Activated naive CD4-positive, alpha-beta T cell (primary cell): ENCODE results near the gene SAMD13.
"Not testable (repeated sequence)": the region's sequence is repeated elsewhere in the genome, so short reads cannot be mapped to it uniquely, and the experiment has no call there.

Experiments used
- DNase-seq, 4 experiments: peaks; one replicate each; lab custom pipeline; 2025; lab: John Stamatoyannopoulos, UW

The SAMD13 gene

DNA sequence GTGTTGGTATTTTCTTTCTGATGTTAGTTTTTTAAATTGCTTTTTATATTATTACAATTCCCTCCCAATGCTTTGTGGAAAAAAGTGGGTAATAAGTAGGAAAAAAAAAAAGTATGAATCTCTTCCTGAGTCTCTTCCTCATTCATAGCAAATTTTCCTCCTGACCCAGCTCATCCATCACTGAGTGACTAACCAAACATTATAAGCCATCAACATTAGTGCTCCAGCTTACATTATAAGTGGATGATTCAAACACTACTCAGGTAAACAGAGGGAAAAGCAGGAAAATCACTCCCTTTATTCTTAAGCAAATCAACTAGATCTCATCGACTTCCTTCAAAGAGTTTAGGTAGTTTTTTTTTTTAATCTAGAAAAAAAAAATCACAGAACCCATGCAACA lies 15.4 kb upstream of the SAMD13 start:
- no peak for DNase-seq

DNA sequence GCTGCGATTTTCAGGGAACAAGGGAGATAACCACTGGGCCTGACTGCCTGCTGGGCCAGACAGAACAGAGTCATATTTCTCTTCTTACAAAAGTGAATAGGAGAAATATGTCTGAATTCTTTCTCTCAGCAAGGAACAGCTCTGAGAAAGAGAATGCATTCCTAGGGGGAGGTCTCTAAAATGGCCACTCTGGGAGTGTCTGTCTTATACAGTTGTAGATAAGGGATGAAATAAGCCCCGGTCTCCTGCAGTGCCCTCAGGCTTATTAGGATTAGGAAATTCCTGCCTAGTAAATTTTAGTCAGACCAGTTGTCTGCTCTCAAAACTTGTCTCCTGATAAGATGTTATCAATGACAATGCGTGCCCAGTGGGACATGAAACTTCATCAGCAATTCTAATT lies 14.1 kb upstream of the SAMD13 start:
- not testable (repeated sequence) for DNase-seq

DNA sequence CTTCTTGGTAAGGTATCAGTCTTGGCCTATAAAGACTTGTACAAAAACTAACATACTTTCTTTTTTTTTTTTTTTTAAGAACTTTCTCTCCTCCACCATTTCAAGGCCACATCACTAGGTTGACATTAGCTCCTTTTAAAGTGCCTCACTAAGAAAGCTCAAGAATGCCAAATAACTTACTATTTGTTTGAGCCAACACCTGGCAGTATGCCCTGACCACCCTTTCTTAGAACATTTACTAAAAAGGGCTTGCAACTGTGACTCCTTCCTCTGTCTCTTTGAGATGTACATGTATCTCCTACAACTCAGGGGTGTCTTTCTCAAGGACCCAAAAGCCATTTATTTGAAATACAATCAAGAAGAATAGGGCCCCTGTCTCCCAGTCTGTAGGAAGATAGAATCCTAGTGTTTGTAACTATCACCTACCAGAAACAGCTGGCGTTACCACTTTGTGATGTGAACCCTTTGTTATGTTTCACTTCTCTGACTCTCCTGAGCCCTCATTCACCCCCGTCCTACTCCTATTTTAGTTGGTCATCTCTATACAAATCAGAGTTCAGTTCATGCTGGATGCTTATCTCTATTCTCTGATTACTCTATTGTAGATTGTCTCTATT lies 12.2 kb upstream of the SAMD13 start:
- DNase-seq, result no peak

DNA sequence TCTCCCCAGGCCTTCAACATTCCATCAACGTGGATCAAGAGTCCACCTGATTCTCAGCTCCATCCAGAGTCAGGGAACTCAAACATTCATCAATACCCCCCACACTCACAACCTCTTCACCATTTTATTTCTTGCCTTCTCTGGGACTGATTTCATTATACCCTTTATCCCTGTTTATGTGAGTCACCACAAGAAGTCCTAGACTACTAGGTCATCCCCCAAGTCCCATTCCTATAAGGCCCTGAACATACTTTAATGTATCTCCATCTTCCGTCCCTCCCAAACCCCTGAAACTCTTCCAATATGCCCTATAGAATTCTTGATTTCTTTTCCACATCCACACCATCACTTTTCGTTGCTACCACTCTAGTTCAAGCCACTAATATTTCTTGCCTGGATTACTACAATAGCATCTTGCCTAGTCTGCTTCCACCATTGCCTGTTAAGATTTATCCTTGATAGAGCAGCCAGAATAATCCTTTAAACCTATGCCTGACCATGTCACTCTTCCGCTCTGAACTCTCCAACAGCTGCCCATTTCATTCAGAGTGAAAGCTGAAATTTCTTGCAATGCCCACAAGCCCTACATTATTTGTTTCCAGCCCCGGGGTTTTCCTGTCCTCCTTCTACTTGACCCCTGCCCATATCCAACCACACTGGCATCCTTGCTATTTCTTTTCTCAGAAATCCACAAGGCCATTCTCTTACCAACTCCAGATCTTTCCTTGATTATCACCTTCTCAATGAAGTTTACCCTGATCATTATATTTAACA lies 9.4 kb upstream of the SAMD13 start:
- DNase-seq, result no peak

DNA sequence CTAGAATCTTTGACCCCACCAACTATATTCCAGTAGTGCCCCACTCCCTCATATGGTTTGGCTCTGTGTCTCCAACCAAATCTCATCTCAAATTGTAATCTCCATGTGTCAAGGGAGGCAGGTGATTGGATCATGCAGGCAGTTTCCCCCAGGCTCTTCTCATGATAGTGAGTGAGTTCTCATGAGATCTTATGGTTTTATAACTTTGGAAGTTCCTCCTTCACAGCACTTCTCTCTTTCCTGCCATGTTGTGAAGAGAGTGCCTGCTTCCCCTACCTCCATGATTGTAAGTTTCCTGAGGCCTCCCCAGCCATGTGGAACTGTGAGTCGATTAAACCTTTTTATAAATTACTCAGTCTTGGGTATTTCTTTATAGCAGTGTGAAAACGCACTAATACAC lies 7.7 kb upstream of the SAMD13 start:
- no peak for DNase-seq

DNA sequence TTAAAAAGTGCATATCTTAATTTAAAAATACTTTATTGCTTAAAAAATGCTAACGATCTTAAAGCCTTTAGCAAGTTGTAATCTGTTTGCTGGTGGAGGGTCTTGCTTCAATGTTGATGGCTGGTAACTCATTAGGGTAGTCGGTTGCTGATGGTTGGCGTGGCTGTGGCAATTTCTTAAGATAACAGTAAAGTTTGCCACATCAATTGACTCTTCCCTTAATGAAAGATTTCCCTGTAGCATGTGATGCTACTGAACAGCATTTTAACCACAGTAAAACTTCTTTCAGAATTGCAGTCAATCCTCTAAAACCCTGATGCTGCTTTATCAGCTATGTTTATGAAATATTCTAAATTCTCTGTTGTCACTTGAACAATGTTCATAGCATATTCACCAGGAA lies 6.8 kb upstream of the SAMD13 start:
- no peak for DNase-seq

DNA sequence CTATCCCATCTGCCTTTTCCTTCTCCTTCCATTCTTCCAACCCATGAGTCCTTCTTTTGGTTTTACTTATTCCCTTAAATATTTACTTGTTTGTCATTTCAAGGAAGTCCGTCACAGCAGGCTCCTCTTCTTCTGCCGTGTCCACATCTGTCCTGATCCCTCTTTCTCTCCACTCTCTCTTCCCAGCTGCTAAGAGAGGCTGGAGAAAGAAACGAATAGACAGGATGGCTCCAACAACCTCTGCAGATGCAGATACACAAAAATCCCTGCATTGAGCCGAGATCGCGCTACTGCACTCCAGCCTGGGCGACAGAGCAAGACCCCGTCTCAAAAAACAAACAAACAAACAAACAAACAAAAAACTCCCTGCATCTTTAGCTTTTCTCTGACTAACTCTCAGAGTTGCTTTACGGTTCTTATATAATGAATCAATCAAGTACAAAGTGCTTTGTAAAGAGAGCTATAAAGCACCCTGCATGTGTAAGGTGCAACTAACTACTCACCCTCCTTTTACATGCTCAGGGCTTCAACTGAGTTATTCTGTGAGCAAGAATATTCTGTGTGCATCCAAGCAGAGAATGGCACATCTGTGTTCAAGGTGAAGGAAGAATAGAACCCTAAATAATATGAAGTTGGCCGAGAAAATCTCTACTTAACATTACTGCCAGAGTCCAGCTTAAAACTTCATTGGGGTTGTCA lies 3.8 kb upstream of the SAMD13 start:
- DNase-seq, result no peak

DNA sequence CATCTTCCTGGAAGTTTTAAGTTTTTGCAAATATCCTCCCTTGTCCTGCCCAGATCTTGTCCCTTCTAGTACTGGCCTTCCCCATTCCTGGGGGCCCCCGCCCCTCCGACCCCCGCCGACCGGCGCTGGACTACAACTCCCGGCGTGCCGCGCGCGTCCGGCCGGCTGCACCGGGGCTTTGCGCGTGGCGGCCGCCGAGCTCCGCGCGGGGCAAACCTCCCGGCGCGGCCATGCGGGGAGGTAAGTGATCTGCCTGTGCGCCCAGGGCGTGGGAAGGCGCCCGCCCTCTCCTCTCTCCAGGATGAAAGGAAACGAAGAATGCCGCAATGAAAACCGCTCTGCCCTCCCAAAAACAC lies 3.2 kb upstream of the SAMD13 start:
- DNase-seq, result peak in 2 of 4 experiments; percentile 15 to 31

DNA sequence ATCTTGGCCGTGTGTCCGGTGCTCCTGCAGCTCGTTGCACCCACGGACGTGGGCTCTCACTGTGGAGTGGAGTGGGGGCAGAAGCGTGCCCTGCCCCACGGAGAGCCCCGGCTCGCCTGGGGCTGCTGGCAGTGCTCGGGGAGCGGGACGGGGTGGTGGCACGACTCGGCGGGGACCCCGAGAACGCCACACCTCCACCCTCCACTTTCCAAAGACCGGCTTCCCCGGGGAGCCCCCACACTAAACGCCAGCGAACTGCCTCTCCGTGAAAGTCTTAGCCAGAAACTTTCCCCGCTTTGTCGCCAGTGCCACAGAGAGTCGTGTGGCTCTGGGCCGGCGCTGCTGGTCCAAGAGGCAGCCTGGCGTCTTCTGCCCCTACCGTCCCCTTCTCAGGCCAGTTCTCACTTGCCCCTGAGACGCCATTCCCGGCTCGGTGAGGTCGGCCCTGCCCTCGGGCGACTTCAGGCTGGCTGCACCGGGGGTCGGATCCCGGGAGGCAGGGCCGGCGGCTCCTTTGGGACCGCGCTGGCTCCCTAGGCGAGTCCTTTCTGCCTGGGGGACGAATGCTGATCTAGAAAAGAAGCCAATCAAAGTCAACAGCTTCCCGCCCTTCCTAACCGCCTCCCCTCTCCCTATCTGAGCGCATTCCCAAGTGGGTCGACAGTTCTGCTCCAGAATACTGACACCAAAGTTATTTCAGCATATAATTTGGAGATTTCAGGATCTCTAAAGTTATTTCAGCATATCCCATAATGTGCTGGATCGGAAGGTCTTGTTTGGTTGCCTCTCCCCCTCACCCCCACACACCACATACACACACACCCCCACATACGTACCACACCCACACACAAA lies 2.6 kb upstream of the SAMD13 start:
- DNase-seq, result peak in 2 of 4 experiments; percentile 6 to 25

DNA sequence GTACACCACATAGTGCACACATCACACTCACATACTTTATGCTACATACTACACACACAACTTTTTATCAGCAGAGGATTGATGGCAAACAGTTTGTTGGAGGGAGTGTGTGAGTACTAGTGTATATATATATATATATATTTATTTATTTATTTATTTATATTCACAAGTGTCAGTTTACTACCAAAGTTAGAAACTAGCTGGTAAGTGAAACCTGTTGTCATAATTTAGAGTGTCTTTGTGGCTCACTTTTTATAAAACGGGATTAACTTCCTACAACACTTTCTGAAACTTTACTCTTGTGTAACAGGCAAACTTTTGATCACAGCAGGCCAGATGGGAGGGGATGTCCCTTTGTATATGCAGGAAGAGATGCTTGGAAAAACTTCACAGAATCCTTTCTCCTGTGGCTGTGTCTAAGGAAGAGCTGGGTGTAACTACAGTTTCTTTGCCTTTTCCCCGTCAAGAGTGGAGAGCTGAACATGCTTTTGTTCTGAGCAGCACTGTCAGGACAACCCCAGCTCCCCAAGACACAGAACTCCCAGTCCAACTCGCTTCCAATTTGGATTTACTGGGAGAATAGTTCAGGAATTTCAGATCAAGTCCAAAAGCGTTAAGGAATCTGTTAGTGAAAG lies 1.9 kb upstream of the SAMD13 start:
- no peak for DNase-seq

DNA sequence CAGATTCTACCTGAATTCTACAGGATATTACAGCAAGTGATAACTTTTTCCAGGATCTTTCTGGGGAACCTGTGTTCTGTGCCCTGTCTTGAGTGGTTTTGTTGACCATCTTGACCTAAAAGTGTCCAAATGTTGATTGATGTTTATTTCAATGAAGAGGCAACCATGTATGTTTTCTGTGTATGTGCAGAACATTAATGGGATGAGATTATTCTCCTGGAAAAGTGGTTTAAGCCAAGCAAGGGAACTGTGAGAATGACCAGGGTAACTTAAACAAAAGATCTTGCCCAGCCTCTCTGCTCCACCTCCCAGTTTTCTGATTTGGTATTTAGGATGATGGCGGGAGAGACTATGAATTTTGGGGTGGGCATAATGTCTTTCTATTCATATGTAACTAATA lies 1.0 kb upstream of the SAMD13 start:
- DNase-seq, result no peak

DNA sequence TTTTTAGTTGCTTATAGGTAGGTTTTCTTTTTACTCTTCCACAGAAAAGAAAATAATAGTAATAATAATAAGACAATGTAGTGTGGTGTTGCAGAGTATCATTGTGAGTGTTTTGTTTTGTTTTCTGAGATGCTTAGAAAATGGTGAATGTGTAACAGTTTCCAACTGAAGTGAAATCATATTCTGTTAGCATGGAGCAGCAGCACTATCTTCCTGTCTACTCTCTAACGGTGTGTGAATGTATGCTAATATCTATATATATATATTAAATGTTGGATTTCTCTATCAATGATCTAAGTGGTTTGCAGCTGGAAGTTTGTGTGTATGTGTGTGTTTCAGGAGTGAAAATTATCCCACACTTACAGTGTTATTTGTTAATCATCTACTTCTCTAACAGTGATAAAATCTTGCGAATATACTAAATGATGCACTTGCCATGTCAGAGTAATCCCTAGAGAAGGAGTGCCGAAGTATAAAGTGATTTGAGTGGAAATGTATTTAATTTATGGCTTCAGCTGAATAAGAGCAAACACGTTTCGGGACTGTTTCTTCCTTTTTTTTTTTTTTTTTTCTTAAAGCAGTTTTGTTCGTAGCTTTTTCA lies 377 bp downstream of the SAMD13 start:
- no peak for DNase-seq

DNA sequence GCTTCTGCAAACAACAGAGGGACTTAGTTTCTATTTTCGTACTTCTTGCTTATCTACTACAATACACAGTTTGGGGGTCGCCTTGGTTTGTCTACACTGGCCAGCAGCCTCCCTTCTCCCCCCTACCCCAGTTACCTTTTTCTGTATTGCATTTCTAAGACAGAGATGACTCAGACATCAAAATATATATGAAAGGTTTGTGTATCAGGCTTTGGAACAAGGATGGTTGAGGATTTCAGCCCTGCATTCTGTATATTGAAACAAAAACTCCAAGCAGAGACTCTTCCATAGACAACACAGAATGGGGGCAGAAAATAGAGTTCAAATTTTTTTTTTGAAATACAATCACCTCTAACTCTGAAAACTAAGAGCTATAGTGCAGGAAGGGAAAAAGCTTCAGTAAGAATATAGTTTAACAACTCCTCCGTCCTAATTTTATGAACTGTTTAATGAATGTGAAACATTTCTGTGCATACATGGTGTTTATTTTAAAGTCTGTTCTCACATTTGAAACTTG lies 1.9 kb downstream of the SAMD13 start:
- DNase-seq, result no peak

DNA sequence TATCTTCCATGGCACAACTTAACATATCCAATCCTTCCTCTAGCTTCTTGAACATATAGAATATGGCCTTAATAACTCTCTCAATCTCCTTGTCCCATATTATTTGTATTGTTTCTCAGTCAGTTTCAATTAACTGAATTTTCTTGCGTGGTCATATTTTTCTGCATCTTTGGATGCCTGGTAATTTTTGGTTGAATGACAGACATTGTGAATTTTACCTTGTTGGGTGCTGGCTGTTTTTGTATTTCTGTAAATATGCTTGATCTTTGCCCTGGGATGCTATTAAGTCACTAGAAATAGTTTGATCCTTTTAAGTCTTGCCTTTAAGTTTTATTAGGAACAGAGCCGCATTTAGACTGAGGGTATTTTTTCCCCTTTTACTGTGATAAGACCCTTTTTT lies 5.9 kb downstream of the SAMD13 start:
- no peak for DNase-seq

DNA sequence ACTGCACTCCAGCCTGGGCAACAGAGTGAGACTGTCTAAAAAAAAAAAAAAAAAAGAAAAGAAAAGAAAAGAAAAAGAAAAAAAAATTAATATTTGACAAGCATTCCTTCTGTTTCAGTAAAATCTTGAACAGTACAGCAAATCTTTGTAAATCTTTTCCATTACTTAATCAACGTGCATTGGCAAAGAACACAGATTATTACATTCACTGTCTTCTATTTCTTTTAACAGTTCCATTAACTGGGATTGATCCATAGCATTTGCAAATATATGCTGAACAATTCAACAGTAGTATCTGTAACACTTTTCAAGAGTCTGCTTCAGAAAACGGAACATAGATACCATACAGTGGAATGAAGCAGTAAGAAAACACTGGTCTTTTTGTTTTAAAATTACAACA lies 9.8 kb downstream of the SAMD13 start:
- no peak for DNase-seq

DNA sequence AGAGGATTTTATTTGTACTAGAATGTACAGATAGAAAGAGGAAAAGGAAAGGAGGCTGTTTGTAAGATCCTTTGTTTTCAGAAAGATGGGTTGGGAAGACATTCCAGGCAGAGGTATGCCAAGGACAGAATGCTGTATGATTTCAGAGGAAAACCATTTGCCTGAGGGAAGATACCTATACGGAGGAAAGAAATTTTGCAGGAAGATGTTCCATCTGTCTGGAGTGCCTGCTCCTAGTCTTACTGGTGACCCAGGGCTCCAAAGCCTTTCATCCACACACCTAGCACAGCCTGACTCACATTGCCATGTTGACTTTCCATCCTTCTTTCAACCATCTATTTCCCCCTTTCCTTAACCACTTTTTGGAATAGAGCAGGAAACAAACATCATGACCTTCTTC lies 18.2 kb downstream of the SAMD13 start:
- no peak for DNase-seq

DNA sequence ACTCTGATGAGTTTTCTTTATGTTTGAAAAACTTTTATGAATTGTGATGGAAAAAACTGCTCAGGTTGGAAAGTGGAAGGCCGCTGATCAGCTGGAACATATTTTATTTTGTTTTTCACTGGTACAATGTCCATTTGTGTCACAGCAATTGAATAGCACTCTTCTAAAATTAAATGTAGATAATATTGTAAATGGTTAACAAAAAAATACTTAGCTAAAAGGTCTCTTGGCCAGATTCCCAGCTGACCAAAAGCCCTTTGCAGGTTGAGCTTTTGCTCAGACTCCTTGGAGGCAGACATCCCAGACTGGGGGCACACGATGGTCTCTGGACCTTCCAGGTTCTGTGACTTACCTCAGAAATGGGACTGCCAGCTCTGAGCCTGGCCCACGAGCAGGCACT lies 26.3 kb downstream of the SAMD13 start:
- DNase-seq, result no peak

DNA sequence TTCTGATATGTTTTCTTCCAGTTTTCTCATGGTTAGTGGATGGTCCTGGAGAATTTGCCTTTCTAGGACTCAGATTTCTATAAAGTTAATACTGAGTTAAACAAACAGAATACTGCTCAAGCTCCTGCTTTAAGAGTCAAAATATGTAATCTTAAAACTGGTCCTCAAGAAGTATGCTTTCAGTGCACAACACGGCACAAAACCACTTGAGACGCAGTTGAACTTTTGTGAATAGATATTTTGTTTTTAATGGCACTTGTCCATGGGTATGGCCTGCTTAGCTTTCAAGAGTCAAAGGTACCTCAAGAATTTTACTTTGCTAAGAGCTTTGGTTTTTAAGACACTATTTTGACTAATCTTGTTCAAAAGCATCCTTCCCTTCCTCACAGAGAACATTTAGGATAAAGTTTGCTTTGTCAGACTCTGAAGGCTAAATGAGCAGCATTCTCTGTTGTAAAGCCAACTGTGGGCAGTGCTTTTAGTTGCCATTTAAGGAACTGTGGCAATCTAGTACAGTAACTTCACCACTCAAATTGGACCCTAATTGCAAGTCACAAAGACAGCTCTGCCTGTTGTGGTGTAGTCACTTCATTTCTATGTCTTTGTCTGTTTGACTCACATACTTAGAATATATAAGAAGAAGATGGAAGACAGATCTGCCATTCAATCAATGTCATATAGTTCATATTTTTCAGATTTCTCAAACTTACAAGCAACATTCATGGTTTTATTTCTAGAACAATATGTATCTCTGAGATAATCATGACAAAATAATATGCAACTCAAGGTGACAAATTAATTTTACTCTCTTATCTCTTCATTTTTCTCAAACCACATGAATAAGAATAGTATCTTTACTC lies 28.8 kb downstream of the SAMD13 start:
- no peak for DNase-seq

DNA sequence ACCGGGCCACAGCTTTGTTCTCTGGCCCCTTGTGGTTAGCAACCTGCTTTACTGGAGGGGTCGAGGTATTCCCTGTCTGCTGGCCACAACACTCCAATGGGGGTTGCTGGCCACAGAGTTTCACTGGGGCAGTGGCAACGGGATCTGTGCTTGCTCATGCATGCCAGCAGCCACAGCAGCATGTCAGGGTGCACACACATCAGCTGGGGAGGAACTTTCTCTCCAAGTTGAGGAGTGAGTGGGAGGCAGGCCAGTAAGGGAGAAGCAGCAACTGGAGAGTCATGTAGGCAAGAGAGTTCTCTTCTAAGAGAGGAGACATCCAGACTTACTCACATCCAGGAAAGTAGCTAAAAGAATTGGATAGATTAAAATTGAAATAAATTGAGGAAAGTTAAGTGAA lies 38.0 kb downstream of the SAMD13 start:
- no peak for DNase-seq

DNA sequence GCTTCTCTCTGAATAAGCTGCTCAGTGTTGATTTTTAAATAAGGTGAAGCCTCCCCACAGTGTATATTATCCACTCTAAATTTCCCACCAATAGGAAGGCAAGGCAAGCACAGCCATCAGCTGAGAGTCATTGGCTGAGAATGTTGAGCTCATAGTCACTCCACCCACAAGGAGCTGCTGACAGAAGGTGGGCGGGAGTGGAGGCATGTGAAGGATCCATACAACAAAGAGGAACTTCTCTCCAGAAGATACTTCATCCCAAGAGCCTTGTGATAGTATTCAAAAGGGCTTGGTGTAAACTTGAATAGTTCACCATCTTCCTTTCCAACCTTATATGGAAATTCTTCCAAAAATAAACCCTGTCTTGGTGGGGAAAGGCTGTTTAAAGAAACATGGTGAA lies 42.8 kb downstream of the SAMD13 start:
- DNase-seq, result no peak
